GM21737 (cell line): ENCODE measurements around the gene ZDHHC11B.
"Not testable (repeated sequence)": the region's sequence is repeated elsewhere in the genome, so short reads cannot be mapped to it uniquely, and the experiment has no call there.

Experiments
- ATAC-seq: cut with Tn5 transposase; IDR thresholded peaks from one replicate; pipeline ENCODE4 v1.9.1; 2021; ENCODE audit warnings: mild to moderate bottlenecking, moderate library complexity; ENCODE audit not compliant: unreplicated experiment

ZDHHC11B gene

GRCh38 chr5:771087-771781 lies 13.3 kb downstream of the ZDHHC11B start:
- not testable (repeated sequence) for ATAC-seq

- ATAC-seq: not testable (repeated sequence)
Observed at GRCh38 chr5:770585-770984, 13.9 kb downstream of the ZDHHC11B start.

DNA sequence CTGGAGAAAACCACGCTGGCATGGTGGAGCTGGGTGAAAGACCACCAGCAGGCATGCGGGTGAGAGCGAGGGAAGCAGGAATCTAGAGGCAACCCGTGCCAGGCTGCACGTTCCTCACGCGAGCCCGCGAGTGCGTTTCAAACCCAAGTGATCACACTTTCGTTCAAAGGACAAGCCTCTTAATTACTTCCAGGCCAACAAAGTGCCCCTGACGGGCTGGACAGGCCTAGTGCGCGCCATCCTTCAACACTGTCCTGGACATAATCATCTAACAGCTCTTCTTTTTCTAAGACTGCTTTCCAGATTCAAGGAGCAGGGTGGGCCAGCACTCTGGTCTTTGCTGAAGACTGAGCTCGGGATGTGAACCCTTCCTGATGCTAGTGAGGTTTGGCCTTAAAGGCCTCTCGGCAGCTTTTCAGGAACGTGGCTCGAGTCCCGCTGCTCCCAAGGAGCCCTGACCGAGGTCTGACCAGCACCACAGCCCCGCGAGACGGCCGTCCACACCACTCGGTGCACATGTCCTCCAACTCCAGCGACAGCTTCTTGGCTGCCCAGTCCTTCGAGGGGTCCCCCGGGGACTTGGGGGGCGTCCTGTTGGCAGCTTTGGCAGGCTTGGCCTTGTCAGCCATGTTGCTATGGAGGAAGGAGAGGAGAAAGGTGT lies 14.9 kb downstream of the ZDHHC11B start:
- ATAC-seq: not testable (repeated sequence)

DNA sequence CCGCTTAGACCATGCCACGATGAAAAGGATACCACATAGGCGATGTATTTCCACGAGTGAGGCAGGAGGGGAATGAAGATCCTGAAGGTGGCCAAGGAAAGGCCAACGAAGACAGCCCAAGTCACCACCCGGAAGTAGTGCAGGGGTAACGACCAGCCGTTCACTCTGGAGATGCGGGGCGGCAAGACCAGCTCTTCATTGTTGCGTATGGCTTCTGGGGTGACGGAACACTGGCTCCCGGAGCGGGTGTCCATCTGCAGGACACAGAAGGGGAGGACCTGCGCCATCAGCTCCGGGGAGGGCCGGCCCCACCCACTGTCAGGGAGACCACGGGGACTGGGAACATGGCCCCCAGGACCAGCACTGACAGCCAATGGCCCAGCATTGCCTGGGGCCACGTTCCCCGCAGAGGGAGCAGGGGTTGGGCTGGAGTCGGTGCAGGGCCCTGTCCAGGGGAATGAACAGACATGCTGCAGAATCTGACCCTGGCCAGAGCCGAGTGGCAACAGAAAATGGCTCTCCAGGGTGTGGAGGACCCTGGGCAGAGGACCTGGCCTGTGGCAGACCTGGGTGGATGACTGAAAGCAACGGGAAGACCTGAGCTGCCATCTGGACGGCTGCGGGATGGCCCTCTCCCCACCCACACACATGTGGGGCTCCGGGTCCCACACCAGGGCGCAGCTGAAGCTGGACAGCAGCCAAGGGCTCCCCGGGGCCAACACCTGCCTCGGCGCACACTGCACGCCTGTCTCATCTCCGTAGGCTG lies 17.7 kb downstream of the ZDHHC11B start:
- no peak for ATAC-seq

DNA sequence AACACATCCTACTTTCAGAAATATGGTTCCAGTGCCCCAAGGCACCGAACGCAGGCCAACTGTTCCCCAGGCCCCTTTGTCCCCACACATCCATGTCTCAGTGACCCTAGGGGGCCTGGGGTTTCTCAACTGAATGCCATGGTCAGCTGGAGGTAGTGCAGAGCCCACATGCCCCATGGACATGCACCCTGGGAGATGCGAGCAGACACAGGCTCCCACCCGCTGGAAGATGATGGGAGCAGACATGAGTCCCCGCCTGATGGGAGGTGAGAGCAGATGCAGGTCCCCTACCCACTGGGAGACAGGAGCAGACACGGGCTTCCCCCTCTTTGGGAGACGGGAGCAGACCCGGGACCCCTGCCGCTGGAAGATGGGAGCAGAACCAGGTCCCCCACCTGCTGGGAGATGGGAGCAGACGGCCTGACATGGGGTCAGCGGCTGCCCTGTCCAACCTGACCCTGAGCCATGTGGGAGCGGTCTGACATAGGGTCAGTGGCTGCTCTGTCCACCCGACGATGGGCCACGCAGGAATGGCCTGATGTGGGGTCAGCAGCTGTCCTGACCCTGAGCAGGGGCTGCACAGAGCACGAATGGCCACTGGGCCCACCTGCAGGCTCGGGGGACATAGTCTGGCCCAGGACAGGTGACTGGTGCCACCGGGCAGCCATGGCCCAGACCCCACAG lies 18.4 kb downstream of the ZDHHC11B start:
- no peak for ATAC-seq

GRCh38 chr5:763998-764781 lies 20.3 kb downstream of the ZDHHC11B start:
- no peak for ATAC-seq

GRCh38 chr5:763397-763796 lies 21.1 kb downstream of the ZDHHC11B start:
- no peak for ATAC-seq

DNA sequence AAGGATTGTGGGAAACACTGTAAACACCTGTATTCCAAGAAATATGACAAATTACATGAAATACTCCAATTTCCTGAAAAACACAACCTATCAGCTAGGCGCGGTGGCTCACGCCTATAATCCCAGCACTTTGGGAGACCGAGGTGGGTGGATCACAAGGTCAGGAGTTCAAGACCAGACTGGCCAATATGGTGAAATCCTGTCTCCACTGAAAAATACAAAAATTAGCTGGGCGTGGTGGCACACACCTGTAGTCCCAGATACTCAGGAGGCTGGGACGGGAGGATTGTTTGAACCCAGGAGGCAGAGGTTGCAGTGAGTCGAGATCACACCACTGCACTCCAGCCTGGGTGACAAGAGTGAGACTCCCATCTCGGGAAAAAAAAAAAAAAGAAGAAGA lies 21.5 kb downstream of the ZDHHC11B start:
- not testable (repeated sequence) for ATAC-seq

GRCh38 chr5:761854-762710 lies 22.4 kb downstream of the ZDHHC11B start:
- no peak for ATAC-seq

GRCh38 chr5:761059-761771 lies 23.3 kb downstream of the ZDHHC11B start:
- ATAC-seq: no peak

DNA sequence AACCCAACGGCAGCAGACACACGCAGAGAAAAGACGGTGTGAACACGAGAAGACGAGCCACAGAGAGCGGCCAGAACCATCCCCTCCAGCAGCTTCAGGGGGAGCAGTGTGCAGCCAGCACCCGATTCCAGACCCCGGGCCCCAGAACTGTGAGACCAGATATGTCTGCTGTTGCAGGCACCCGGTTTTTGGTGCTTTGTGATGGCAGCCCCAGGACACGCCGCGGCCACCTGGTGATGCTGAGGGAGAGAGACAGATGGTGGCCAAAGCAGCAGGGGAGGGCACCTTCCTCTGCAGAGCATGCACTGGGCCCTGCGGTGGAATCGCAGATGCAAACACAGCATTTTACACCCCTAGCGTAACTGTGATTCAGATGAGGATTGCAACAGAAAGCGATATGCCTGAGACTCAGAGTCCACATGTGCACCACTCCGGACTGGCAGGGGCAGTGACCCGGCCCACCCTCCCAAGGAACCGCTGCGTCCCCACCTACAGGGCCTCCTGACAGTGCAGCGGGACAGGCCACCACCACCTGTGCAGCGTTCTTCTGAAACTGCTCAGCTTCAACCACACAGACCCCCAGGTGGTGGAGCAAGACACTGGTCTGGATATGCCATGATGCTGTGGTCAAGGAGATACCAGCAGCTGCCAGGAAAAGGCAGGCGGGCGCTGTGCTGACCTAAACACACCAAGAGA lies 24.0 kb downstream of the ZDHHC11B start:
- ATAC-seq: no peak

DNA sequence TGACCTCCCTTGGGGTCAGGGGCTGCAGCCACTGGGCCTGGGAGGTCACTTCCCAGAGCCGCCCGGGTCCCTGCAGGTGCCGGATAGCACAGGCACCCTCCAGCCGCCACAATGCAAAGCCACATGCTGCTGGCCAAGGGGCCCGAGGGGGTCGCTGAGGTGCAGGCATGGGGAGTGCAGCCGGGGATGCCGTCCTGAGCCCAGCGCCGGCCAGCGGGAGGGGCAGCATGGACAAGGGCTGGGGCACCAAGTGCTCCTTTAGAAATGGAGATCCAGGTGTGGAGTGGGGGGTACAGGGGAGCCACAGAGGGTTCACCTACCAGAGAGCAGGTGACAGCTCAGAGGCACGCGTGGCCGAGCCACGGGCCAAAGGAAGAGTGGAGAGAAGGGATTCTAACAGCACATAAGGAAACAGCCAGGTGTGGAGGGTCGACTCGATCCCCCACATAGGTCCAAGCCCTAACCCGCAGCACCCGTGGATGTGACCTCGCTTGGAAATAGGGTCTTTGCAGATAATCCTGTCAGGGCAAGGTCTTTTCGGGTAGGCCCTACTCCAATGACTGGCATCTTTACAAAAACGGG lies 24.7 kb downstream of the ZDHHC11B start:
- no peak for ATAC-seq

DNA sequence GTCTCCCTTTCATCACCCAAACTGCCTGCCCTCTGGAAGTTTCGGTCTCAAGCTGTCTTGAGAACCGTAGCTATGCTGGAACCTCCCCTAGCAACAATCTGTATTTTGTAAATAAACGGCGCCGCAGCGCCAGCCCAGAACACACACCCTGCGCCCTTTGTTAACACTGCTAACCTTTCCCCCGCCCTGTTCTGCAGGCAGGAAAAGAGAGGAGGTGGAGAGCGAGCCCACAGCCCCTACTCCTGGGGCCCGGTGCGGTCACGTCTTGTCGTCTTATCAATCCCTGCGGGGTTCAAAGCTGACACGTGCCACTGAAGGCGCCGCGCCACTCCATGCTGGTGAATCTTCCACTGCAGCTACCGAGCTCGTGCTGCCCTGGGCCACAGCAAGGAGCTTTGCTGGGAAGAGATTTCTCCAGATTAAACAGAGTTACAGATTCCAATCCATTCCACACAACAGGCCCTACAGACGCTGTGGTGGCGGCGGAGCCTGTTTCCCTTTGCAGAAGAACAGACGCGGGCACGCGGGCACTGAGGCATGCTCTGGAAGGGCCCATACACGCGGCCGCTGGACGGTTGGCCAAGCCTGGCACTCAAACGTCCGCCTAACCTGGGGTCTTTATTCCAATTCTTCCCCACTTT lies 25.3 kb downstream of the ZDHHC11B start:
- no peak for ATAC-seq

DNA sequence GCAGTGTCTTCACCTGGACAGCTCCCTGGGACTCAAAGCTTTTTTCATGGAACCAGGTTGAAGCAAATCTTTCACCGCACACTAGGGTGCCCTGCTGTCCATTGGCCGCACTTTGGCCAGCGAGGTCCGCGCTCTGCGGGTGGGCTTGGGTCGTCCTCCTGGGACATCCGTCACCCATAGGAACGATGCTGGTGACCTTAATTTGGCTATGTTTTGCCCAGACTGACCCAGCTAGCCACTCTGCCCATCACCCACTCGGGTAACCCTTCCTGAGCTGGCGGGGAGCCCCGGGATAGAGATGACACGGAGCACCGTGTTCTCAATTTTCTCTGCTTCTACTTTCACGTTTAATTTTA lies 25.9 kb downstream of the ZDHHC11B start:
- ATAC-seq: no peak

DNA sequence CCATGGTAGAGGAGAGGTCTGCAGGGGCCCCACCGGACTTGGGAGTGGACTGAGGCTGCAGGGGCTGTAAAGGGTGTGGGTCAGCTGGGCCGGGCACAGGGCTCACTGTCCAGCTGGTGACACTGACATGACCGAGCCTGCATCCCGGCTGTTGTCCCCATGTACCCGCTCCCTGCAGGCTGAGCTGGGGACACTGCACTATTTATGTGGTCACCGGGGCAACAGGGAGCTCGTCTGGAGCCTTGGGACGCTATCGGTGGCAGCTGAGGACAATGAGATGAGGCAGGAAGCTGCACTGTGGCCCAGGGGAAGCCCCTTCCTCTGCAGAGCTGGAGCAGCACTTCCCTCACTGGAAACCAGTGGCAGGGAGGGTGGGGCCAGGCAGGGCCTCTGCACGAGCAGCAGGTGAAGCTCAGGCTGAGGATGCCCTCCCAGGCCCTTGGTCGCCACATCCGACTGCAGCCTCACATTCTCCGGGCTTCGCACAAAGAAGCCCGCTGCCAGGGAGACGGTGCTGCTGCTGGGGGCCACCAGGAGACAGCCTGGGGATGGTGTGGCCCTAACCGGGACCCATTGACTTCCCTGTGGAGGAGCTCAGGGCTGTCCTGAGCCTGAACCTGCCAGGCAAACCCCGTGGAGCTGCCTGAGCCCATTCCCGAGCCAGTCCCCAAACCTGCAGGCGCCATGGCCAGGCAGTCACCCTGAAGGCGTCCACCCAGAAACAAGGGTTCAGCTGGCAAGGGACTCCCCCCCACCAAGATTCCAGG lies 26.4 kb downstream of the ZDHHC11B start:
- no peak for ATAC-seq

- ATAC-seq: no peak
Observed at GRCh38 chr5:757346-757930, 27.1 kb downstream of the ZDHHC11B start.
